PC-9 (cell line): Measurements from ENCODE around the gene KLHL35. TPM values are rescaled to one million over a fixed set of nuclear protein-coding genes. Genes with fewer than 3 reads are reported as not detected.

Source experiments
- BruUV-seq: library from RNA; stranded (reverse); fragments of 400-500 nt; replicated peaks from 2 replicates; lab custom pipeline; 2021; lab: Mats Ljungman, UMichigan
- CTCF ChIA-PET: fragments of 300-600 bp; sonication (Branson Sonifier 250); formaldehyde crosslinking; loops from one replicate; lab custom pipeline; 2022; ENCODE audit warnings: antibody characterized with exemption; lab: Charles Lee
- POLR2A ChIA-PET: fragments of 300-600 bp; sonication (Branson Sonifier 250); formaldehyde crosslinking; loops from one replicate; lab custom pipeline; 2022; ENCODE audit warnings: antibody characterized with exemption; ENCODE audit not compliant: unreplicated experiment; lab: Charles Lee
- DNase-seq, 2 experiments: peaks; one replicate each; pipeline versions ENCODE4 v3.0.0 to v3.0.0-alpha.2; 2015 to 2022; ENCODE audit warnings: mixed read lengths in 1 of 2
- H2AFZ ChIP-seq: fragments of 200-600 bp; sonication (generic); 2 replicates; pipeline ENCODE4 v1.8.1; 2017; ENCODE audit warnings: antibody characterized with exemption
- H3F3A ChIP-seq: fragments of 200-600 bp; sonication (generic); 2 replicates; pipeline ENCODE4 v1.8.1; 2017; ENCODE audit warnings: antibody characterized with exemption, mild to moderate bottlenecking, low read depth; ENCODE audit not compliant: insufficient read depth
- H3K27ac ChIP-seq: fragments of 200-600 bp; sonication (generic); 2 replicates; pipeline ENCODE4 v1.6.1; 2016; ENCODE audit warnings: mixed run types
- H3K27me3 ChIP-seq: fragments of 200-600 bp; sonication (generic); 2 replicates; pipeline ENCODE4 v1.6.1; 2016; ENCODE audit warnings: low read depth, mixed run types; ENCODE audit not compliant: insufficient read depth
- H3K36me3 ChIP-seq: fragments of 200-600 bp; sonication (generic); 2 replicates; pipeline ENCODE4 v1.6.1; 2016; ENCODE audit warnings: low read depth, mixed run types
- H3K4me1 ChIP-seq: fragments of 200-600 bp; sonication (generic); replicated peaks from 2 replicates; pipeline ENCODE4 v1.6.1; 2016; ENCODE audit warnings: mixed run types; ENCODE audit not compliant: insufficient read depth
- H3K4me2 ChIP-seq: fragments of 200-600 bp; sonication (generic); 2 replicates; pipeline ENCODE4 v1.6.1; 2017; ENCODE audit warnings: mixed run types
- H3K4me3 ChIP-seq: fragments of 200-600 bp; sonication (generic); 2 replicates; pipeline ENCODE4 v1.6.1; 2016; ENCODE audit warnings: mixed run types
- H3K79me2 ChIP-seq: fragments of 200-600 bp; sonication (generic); 2 replicates; pipeline ENCODE4 v1.6.1; 2017; ENCODE audit warnings: low read depth, mixed run types
- H3K9me2 ChIP-seq: fragments of 200-600 bp; sonication (generic); 2 replicates; pipeline ENCODE4 v1.8.1; 2017; ENCODE audit warnings: mild to moderate bottlenecking; ENCODE audit not compliant: insufficient read depth
- H3K9me3 ChIP-seq: fragments of 200-600 bp; sonication (generic); 2 replicates; pipeline ENCODE4 v1.8.1; 2016; ENCODE audit warnings: low read depth; ENCODE audit not compliant: insufficient read depth
- H4K20me1 ChIP-seq: fragments of 200-600 bp; sonication (generic); 2 replicates; pipeline ENCODE4 v1.8.1; 2017; ENCODE audit not compliant: insufficient read depth
- CTCF ChIP-seq: fragments of 200-600 bp; sonication (generic); conservative IDR thresholded peaks from 2 replicates; pipeline ENCODE4 v1.6.1; 2017; ENCODE audit warnings: mixed run types, antibody characterized with exemption, mild to moderate bottlenecking, moderate library complexity
- EZH2 ChIP-seq: fragments of 200-600 bp; sonication (generic); IDR thresholded peaks from 2 replicates; pipeline ENCODE4 v1.8.0; 2017; ENCODE audit warnings: antibody characterized with exemption, low read depth
- intact Hi-C: fragments of 100-400 bp; cut with micrococcal nuclease; formaldehyde crosslinking; loops from one replicate; pipeline ENCODE4 v1.10.0; 2022; ENCODE audit not compliant: unreplicated experiment
- total RNA-seq: library from RNA; stranded (reverse); gene quantifications from 2 replicates; pipeline ENCODE4 v1.2.3, GENCODE V29; 2021

KLHL35 gene
- total RNA-seq, 1 experiment from 2014 or later, result 11.1 TPM

GRCh38 chr11:75475767-75476650, 43.0 kb upstream of the KLHL35 start:
- H3K27me3 ChIP-seq, result no peaks in the 10 kb centered on the region
- H3K79me2 ChIP-seq, result no peaks in the 10 kb centered on the region
- no peak overlapping the region for H3K27ac ChIP-seq
- no peaks in the 10 kb centered on the region for H3K9me3 ChIP-seq
- intact Hi-C loops, result no loop called here
- no peaks in the 10 kb centered on the region for H3K4me1 ChIP-seq
- H3K4me3 ChIP-seq, result no peak overlapping the region
- no peak overlapping the region for H2AFZ ChIP-seq
- no TSS peak for BruUV-seq
- no peaks in the 10 kb centered on the region for H4K20me1 ChIP-seq
- no peaks in the 10 kb centered on the region for H3K9me2 ChIP-seq
- ChIA-PET POLR2A (no interaction called here), CTCF (interaction anchor here (0.5 kb wide), 1 partner anchor 26 kb away, joined by 4 read pairs; no protein-coding TSS in a partner anchor)
- no peak overlapping the region for H3K4me2 ChIP-seq
- no peaks in the 10 kb centered on the region; the same call in 1 of the 2 replicates for H3F3A ChIP-seq
- H3K36me3 ChIP-seq, result no peaks in the 10 kb centered on the region
- TF ChIP-seq CTCF, result no peak
- no peak for TF ChIP-seq EZH2
- DNase-seq, result peak in 1 of 2 experiments; percentile 57

- H3K36me3 ChIP-seq, result no peaks in the 10 kb centered on the region
- H3K27ac ChIP-seq, result no peak overlapping the region
- no peaks in the 10 kb centered on the region for H3K27me3 ChIP-seq
- CTCF ChIA-PET, result interaction anchor here (0.6 kb wide), 1 partner anchor 106 kb away, joined by 4 read pairs; no protein-coding TSS in a partner anchor
- no peak for DNase-seq
- POLR2A ChIA-PET, result no interaction called here
- H2AFZ ChIP-seq, result no peak overlapping the region
- H3K4me2 ChIP-seq, result no peak overlapping the region
- intact Hi-C loops, result no loop called here
- H3K9me3 ChIP-seq, result no peaks in the 10 kb centered on the region
- TF ChIP-seq EZH2, result no peak
- no peak for TF ChIP-seq CTCF
- no peaks in the 10 kb centered on the region for H3K79me2 ChIP-seq
- BruUV-seq, result no TSS peak
- H4K20me1 ChIP-seq, result no peaks in the 10 kb centered on the region
- H3K4me1 ChIP-seq, result no peaks in the 10 kb centered on the region
- no peak overlapping the region for H3K4me3 ChIP-seq
- H3F3A ChIP-seq, result no peaks in the 10 kb centered on the region; the same call in 1 of the 2 replicates
- H3K9me2 ChIP-seq, result no peaks in the 10 kb centered on the region
Observed at GRCh38 chr11:75474878-75475766, 42.1 kb upstream of the KLHL35 start.

- Histone ChIP-seq H3K27ac (no peak overlapping the region), H3K27me3 (no peaks in the 10 kb centered on the region), H3K9me2 (no peaks in the 10 kb centered on the region), H3K36me3 (no peaks in the 10 kb centered on the region), H4K20me1 (no peaks in the 10 kb centered on the region), H3K79me2 (no peaks in the 10 kb centered on the region), H3F3A (no peaks in the 10 kb centered on the region; the same call in 1 of the 2 replicates), H3K4me3 (no peak overlapping the region), H3K4me2 (no peak overlapping the region), H3K9me3 (no peaks in the 10 kb centered on the region), H3K4me1 (no peaks in the 10 kb centered on the region), H2AFZ (no peak overlapping the region)
- DNase-seq, result no peak
- POLR2A ChIA-PET, result interaction anchor here (0.6 kb wide), 1 partner anchor 10 kb away, joined by 3 read pairs; no protein-coding TSS in a partner anchor
- TF ChIP-seq CTCF (no peak), EZH2 (no peak)
- intact Hi-C loops, result no loop called here
- CTCF ChIA-PET, result no interaction called here
- no TSS peak for BruUV-seq
Observed at GRCh38 chr11:75474240-75474639, 41.2 kb upstream of the KLHL35 start.
